ENCODE results near the gene EYS. TPM values are rescaled to one million over a fixed set of nuclear protein-coding genes. Genes with fewer than 3 reads are reported as not detected.

EYS gene
- total and polyA plus RNA-seq, 4 donors = 0.08 to 0.63 (median 0.36) TPM

GRCh38 chr6:64012351-64013001, 1694.5 kb downstream of the EYS start:
- peaks cover 0 to 6% (median 0%) of the 10 kb centered on the region in 4 donors for H3K27me3 ChIP-seq (ENCODE audit: control insufficient read depth in 4 of 4, insufficient read depth in 4 of 4, low read length in 3 of 4)
- no peaks in the 10 kb centered on the region for H3K9me3 ChIP-seq (ENCODE audit: control insufficient read depth in 4 of 4, low read length in 3 of 4)
- H3K4me3 ChIP-seq (ENCODE audit: low read depth in 1 of 3, low read length in 3 of 3) = no peak overlapping the region
- DNase-seq (ENCODE audit: low spot score) = no peak
- no peaks in the 10 kb centered on the region for H3K4me1 ChIP-seq (ENCODE audit: control insufficient read depth in 4 of 4, insufficient read depth in 4 of 4, low read length in 3 of 4)
- TF ChIP-seq, protein P1, sequence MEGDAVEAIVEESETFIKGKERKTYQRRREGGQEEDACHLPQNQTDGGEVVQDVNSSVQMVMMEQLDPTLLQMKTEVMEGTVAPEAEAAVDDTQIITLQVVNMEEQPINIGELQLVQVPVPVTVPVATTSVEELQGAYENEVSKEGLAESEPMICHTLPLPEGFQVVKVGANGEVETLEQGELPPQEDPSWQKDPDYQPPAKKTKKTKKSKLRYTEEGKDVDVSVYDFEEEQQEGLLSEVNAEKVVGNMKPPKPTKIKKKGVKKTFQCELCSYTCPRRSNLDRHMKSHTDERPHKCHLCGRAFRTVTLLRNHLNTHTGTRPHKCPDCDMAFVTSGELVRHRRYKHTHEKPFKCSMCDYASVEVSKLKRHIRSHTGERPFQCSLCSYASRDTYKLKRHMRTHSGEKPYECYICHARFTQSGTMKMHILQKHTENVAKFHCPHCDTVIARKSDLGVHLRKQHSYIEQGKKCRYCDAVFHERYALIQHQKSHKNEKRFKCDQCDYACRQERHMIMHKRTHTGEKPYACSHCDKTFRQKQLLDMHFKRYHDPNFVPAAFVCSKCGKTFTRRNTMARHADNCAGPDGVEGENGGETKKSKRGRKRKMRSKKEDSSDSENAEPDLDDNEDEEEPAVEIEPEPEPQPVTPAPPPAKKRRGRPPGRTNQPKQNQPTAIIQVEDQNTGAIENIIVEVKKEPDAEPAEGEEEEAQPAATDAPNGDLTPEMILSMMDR (IDR thresholded peaks at IDR 0.05; ENCODE audit: low read depth, low read length, missing input control) = peak; percentile 36
- TF ChIP-seq RAD21 (IDR thresholded peaks at IDR 0.05) = peak; percentile 74 to 75
- no peak for TF ChIP-seq ZBTB33 (IDR thresholded peaks at IDR 0.05)
- TF ChIP-seq NR2F2 (IDR thresholded peaks at IDR 0.05) = peak; percentile 17
- WGBS = 63% methylated on average over 4 of the region's 4 CpGs
- no peaks in the 10 kb centered on the region for H3K36me3 ChIP-seq (ENCODE audit: control insufficient read depth in 4 of 4, insufficient read depth in 3 of 4, low read depth in 1 of 4, low read length in 3 of 4)
- H3K9ac ChIP-seq (ENCODE audit: low read depth in 1 of 2, low read length in 2 of 2) = no peak overlapping the region
- no peak overlapping the region for H3K27ac ChIP-seq (ENCODE audit: low read depth in 1 of 2, low read length in 2 of 2)

GRCh38 chr6:64010666-64011065, 1696.4 kb downstream of the EYS start:
- Histone ChIP-seq H3K27me3 (ENCODE audit: control insufficient read depth in 4 of 4, insufficient read depth in 4 of 4, low read length in 3 of 4) (peaks cover 0 to 3% (median 0%) of the 10 kb centered on the region in 4 donors), H3K4me1 (ENCODE audit: control insufficient read depth in 4 of 4, insufficient read depth in 4 of 4, low read length in 3 of 4) (no peaks in the 10 kb centered on the region), H3K36me3 (ENCODE audit: control insufficient read depth in 4 of 4, insufficient read depth in 3 of 4, low read depth in 1 of 4, low read length in 3 of 4) (no peaks in the 10 kb centered on the region), H3K9me3 (ENCODE audit: control insufficient read depth in 4 of 4, low read length in 3 of 4) (no peaks in the 10 kb centered on the region), H3K4me3 (ENCODE audit: low read depth in 1 of 3, low read length in 3 of 3) (no peak overlapping the region), H3K27ac (ENCODE audit: low read depth in 1 of 2, low read length in 2 of 2) (no peak overlapping the region), H3K9ac (ENCODE audit: low read depth in 1 of 2, low read length in 2 of 2) (no peak overlapping the region)
- DNase-seq (ENCODE audit: low spot score) = no peak
- 92% methylated on average over 3 of the region's 3 CpGs for WGBS
- no peak for TF ChIP-seq HNF4A (conservative IDR thresholded peaks at IDR 0.05)
- no peak for TF ChIP-seq FOXA1 (IDR thresholded peaks at IDR 0.05)
- no peak for TF ChIP-seq RXRA (IDR thresholded peaks at IDR 0.05)
- TF ChIP-seq GABPA (IDR thresholded peaks at IDR 0.05 in 1 of 2, conservative IDR thresholded peaks at IDR 0.05 in 1 of 2) = no peak
- no peak for TF ChIP-seq ZBTB33 (IDR thresholded peaks at IDR 0.05)
- no peak for TF ChIP-seq RAD21 (IDR thresholded peaks at IDR 0.05)
- TF ChIP-seq JUND (IDR thresholded peaks at IDR 0.05) = no peak
- no peak for TF ChIP-seq HNF4G (IDR thresholded peaks at IDR 0.05)
- TF ChIP-seq, protein P1 (IDR thresholded peaks at IDR 0.05; ENCODE audit: low read depth, low read length, missing input control) = no peak
- no peak for TF ChIP-seq YY1 (IDR thresholded peaks at IDR 0.05)
- no peak for TF ChIP-seq EGR1 (IDR thresholded peaks at IDR 0.05; ENCODE audit: low read depth in 2 of 2)
- TF ChIP-seq SP1 (IDR thresholded peaks at IDR 0.05) = no peak
- no peak for TF ChIP-seq TAF1 (conservative IDR thresholded peaks at IDR 0.05)
- no peak for TF ChIP-seq ATF3 (IDR thresholded peaks at IDR 0.05)
- no peak for TF ChIP-seq REST (IDR thresholded peaks at IDR 0.05)
